GM23338 (cell line): ENCODE measurements around the gene NARS2. TPM values are rescaled to one million over a fixed set of nuclear protein-coding genes. Genes with fewer than 3 reads are reported as not detected.

Experiments used
- ATAC-seq: fragments of 200-7000 bp; cut with Tn5 transposase; 3 replicates; pipeline ENCODE4 v1.9.1; 2020
- DNase-seq: peaks from one replicate; pipeline ENCODE4 v3.0.0-alpha.2; 2015; ENCODE audit warnings: low spot score
- H2AFZ ChIP-seq: fragments of 200-600 bp; sonication (generic); 2 replicates; pipeline ENCODE4 v1.8.0; 2016; ENCODE audit warnings: antibody characterized with exemption, mild to moderate bottlenecking, moderate library complexity
- H3F3A ChIP-seq: fragments of 200-600 bp; sonication (generic); replicated peaks from 2 replicates; pipeline ENCODE4 v1.8.0; 2017; ENCODE audit warnings: antibody characterized with exemption, mixed run types, low read depth
- H3K27ac ChIP-seq: fragments of 200-600 bp; sonication (generic); 2 replicates; pipeline ENCODE4 v1.6.1; 2016; ENCODE audit warnings: low read depth
- H3K27me3 ChIP-seq: fragments of 200-600 bp; sonication (generic); 2 replicates; pipeline ENCODE4 v1.8.0; 2016; ENCODE audit warnings: mild to moderate bottlenecking, mixed run types, moderate library complexity; ENCODE audit not compliant: insufficient read depth
- H3K36me3 ChIP-seq: fragments of 200-600 bp; sonication (generic); 2 replicates; pipeline ENCODE4 v1.8.0; 2016; ENCODE audit warnings: mild to moderate bottlenecking; ENCODE audit not compliant: insufficient read depth
- H3K4me1 ChIP-seq: fragments of 200-600 bp; sonication (generic); 2 replicates; pipeline ENCODE4 v1.8.0; 2016; ENCODE audit warnings: mild to moderate bottlenecking, moderate library complexity; ENCODE audit not compliant: insufficient read depth
- H3K4me2 ChIP-seq: fragments of 200-600 bp; sonication (generic); 2 replicates; pipeline ENCODE4 v1.7.1; 2017; ENCODE audit warnings: mixed run types
- H3K4me3 ChIP-seq: fragments of 200-600 bp; sonication (generic); 2 replicates; pipeline ENCODE4 v1.6.1; 2016; ENCODE audit warnings: mixed run types
- H3K79me2 ChIP-seq: fragments of 200-600 bp; sonication (generic); replicated peaks from 2 replicates; pipeline ENCODE4 v1.8.0; 2017; ENCODE audit warnings: mild to moderate bottlenecking; ENCODE audit not compliant: insufficient read depth
- H3K9me2 ChIP-seq: fragments of 200-600 bp; sonication (generic); 2 replicates; pipeline ENCODE4 v1.8.0; 2017; ENCODE audit not compliant: insufficient read depth
- H4K20me1 ChIP-seq: fragments of 200-600 bp; sonication (generic); replicated peaks from 2 replicates; pipeline ENCODE4 v1.8.0; 2017; ENCODE audit warnings: mild to moderate bottlenecking; ENCODE audit not compliant: insufficient read depth
- H3K27ac Mint-ChIP-seq: 2 replicates; pipeline ENCODE4 v1.8.0; 2020; ENCODE audit warnings: inconsistent platforms, mild to moderate bottlenecking, moderate library complexity, mixed read lengths
- H3K27me3 Mint-ChIP-seq: 3 replicates; pipeline ENCODE4 v1.8.0; 2022; ENCODE audit warnings: low read depth, mild to moderate bottlenecking, moderate library complexity, mixed read lengths, inconsistent platforms; ENCODE audit not compliant: insufficient read depth, poor library complexity
- H3K36me3 Mint-ChIP-seq: 3 replicates; pipeline ENCODE4 v1.8.0; 2021; ENCODE audit warnings: low read depth, mild to moderate bottlenecking, inconsistent platforms, moderate library complexity, mixed read lengths
- H3K4me1 Mint-ChIP-seq: 3 replicates; pipeline ENCODE4 v1.8.0; 2020; ENCODE audit warnings: mild to moderate bottlenecking, inconsistent platforms, mixed read lengths
- H3K4me3 Mint-ChIP-seq: 3 replicates; pipeline ENCODE4 v1.8.0; 2021; ENCODE audit warnings: moderate library complexity, mild to moderate bottlenecking, inconsistent platforms, mixed read lengths
- H3K9me3 Mint-ChIP-seq: 3 replicates; pipeline ENCODE4 v1.8.0; 2020; ENCODE audit warnings: moderate library complexity, mild to moderate bottlenecking, inconsistent platforms, mixed read lengths
- CTCF ChIP-seq, 2 experiments: fragments of 200-600 bp in 1 of 2; sonication (generic) in 1 of 2; conservative IDR thresholded peaks; 2 replicates each; pipeline versions ENCODE4 v1.5.1 to v1.6.1; 2016 to 2017; ENCODE audit warnings: antibody characterized with exemption in 2 of 2, low read depth in 2 of 2, mild to moderate bottlenecking in 2 of 2, moderate library complexity in 1 of 2
- ETS1 ChIP-seq: IDR thresholded peaks from 2 replicates; pipeline ENCODE4 v1.6.1; 2016; ENCODE audit warnings: antibody characterized with exemption
- EZH2phosphoT487 ChIP-seq: fragments of 200-600 bp; sonication (generic); IDR thresholded peaks from one replicate; pipeline ENCODE4 v1.8.1; 2018; ENCODE audit warnings: antibody characterized with exemption; ENCODE audit not compliant: unreplicated experiment
- POLR2AphosphoS5 ChIP-seq: IDR thresholded peaks from 2 replicates; pipeline ENCODE4 v1.6.1; 2016; ENCODE audit warnings: antibody characterized with exemption, low read depth
- polyA plus RNA-seq: library from polyadenylated mRNA; unstranded; fragments of >200 nt; fragmentation: Nextera tagmentation; extraction: Ambion mirVana; gene quantifications from 2 replicates; pipeline ENCODE4 v1.2.1, GENCODE V29; 2016
- total RNA-seq: library from RNA; depleted of rRNA; stranded (reverse); fragments of >200 nt; shearing (Covaris generic); gene quantifications from 2 replicates; pipeline ENCODE4 v1.2.3, GENCODE V29; 2014
- TF ChIP-seq, protein P1 (sequence below): fragments of 250-450 bp; sonication (Bioruptor Pico); IDR thresholded peaks from 2 replicates; pipeline ENCODE4 v1.5.0; 2020; ENCODE audit warnings: mild to moderate bottlenecking, moderate library complexity

Gene NARS2
- total and polyA plus RNA-seq, 2 experiments from 2014 or later: 45.7 to 62.0 TPM

DNA sequence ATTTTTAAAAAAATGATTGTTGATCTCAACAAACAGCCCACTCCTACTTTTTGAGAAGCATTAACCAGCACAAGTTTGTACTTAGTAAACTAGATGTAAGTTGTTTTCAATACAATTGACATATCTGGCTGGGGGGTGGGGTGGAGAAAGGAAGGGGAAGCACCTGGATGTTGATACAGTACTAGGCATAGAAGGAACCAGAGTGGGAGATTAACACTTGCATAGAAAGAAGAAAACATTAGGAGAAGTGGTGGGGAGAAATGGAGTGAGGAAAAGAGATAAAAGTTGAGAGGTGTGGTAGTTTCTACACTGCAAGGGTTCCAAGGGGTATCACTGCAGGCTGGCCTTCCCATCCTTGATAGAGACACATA, 146.4 kb downstream of the NARS2 start (continued):
- TF ChIP-seq, protein P1, sequence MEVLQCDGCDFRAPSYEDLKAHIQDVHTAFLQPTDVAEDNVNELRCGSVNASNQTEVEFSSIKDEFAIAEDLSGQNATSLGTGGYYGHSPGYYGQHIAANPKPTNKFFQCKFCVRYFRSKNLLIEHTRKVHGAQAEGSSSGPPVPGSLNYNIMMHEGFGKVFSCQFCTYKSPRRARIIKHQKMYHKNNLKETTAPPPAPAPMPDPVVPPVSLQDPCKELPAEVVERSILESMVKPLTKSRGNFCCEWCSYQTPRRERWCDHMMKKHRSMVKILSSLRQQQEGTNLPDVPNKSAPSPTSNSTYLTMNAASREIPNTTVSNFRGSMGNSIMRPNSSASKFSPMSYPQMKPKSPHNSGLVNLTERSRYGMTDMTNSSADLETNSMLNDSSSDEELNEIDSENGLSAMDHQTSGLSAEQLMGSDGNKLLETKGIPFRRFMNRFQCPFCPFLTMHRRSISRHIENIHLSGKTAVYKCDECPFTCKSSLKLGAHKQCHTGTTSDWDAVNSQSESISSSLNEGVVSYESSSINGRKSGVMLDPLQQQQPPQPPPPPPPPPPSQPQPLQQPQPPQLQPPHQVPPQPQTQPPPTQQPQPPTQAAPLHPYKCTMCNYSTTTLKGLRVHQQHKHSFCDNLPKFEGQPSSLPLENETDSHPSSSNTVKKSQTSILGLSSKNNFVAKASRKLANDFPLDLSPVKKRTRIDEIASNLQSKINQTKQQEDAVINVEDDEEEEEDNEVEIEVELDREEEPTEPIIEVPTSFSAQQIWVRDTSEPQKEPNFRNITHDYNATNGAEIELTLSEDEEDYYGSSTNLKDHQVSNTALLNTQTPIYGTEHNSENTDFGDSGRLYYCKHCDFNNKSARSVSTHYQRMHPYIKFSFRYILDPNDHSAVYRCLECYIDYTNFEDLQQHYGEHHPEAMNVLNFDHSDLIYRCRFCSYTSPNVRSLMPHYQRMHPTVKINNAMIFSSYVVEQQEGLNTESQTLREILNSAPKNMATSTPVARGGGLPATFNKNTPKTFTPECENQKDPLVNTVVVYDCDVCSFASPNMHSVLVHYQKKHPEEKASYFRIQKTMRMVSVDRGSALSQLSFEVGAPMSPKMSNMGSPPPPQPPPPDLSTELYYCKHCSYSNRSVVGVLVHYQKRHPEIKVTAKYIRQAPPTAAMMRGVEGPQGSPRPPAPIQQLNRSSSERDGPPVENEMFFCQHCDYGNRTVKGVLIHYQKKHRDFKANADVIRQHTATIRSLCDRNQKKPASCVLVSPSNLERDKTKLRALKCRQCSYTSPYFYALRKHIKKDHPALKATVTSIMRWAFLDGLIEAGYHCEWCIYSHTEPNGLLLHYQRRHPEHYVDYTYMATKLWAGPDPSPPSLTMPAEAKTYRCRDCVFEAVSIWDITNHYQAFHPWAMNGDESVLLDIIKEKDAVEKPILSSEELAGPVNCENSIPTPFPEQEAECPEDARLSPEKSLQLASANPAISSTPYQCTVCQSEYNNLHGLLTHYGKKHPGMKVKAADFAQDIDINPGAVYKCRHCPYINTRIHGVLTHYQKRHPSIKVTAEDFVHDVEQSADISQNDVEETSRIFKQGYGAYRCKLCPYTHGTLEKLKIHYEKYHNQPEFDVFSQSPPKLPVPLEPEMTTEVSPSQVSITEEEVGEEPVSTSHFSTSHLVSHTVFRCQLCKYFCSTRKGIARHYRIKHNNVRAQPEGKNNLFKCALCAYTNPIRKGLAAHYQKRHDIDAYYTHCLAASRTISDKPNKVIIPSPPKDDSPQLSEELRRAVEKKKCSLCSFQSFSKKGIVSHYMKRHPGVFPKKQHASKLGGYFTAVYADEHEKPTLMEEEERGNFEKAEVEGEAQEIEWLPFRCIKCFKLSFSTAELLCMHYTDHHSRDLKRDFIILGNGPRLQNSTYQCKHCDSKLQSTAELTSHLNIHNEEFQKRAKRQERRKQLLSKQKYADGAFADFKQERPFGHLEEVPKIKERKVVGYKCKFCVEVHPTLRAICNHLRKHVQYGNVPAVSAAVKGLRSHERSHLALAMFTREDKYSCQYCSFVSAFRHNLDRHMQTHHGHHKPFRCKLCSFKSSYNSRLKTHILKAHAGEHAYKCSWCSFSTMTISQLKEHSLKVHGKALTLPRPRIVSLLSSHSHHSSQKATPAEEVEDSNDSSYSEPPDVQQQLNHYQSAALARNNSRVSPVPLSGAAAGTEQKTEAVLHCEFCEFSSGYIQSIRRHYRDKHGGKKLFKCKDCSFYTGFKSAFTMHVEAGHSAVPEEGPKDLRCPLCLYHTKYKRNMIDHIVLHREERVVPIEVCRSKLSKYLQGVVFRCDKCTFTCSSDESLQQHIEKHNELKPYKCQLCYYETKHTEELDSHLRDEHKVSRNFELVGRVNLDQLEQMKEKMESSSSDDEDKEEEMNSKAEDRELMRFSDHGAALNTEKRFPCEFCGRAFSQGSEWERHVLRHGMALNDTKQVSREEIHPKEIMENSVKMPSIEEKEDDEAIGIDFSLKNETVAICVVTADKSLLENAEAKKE (CRISPR knock-in tag): no peak
- no peak for TF ChIP-seq EZH2phosphoT487
- no peak for TF ChIP-seq ETS1

GRCh38 chr11:78427615-78428265, 146.9 kb downstream of the NARS2 start:
- Histone ChIP-seq H3K4me1 (peaks cover 38% of the 10 kb centered on the region), H3K27me3 (no peaks in the 10 kb centered on the region), H3K79me2 (no peaks in the 10 kb centered on the region), H3F3A (no peaks in the 10 kb centered on the region), H3K27ac (no peak overlapping the region), H3K4me3 (no peak overlapping the region), H3K4me2 (no peak overlapping the region), H3K36me3 (no peaks in the 10 kb centered on the region), H3K9me2 (no peaks in the 10 kb centered on the region), H4K20me1 (no peaks in the 10 kb centered on the region; the same call in none of the 2 replicates), H2AFZ (no peak overlapping the region)
- peaks cover 35% of the 10 kb centered on the region for H3K4me1 Mint-ChIP-seq
- H3K4me3 Mint-ChIP-seq: no peak overlapping the region
- no peak overlapping the region for H3K27ac Mint-ChIP-seq
- no peaks in the 10 kb centered on the region for H3K36me3 Mint-ChIP-seq
- no peak for DNase-seq
- ATAC-seq: no peak
- H3K9me3 Mint-ChIP-seq: no peaks in the 10 kb centered on the region
- peaks cover 2% of the 10 kb centered on the region for H3K27me3 Mint-ChIP-seq
- TF ChIP-seq CTCF (conservative IDR thresholded peaks at IDR 0.05; ENCODE audit: low read depth in 2 of 2) (no peak), POLR2AphosphoS5 (no peak)
- TF ChIP-seq, protein P1 (CRISPR knock-in tag): no peak
